ENCODE measurements around the gene NXPE2.
"Not testable (repeated sequence)": the region's sequence is repeated elsewhere in the genome, so short reads cannot be mapped to it uniquely, and the experiment has no call there.

DNA sequence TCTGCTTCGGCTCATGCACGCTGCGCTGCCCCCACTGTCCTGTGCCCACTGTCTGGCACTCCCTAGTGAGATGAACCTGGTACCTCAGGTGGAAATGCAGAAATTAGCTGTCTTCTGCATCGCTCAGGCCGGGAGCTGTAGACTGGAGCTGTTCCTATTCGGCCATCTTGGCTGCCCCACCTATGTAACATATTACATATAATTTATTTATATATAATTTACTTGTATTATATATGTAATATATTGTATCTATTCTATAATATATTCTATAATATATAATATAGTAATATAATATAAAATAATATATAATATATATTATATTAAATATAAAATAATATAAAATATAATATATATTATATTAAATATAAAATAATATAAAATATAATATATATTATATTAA lies 38.9 kb upstream of the NXPE2 start:
- TF ChIP-seq, protein P1, sequence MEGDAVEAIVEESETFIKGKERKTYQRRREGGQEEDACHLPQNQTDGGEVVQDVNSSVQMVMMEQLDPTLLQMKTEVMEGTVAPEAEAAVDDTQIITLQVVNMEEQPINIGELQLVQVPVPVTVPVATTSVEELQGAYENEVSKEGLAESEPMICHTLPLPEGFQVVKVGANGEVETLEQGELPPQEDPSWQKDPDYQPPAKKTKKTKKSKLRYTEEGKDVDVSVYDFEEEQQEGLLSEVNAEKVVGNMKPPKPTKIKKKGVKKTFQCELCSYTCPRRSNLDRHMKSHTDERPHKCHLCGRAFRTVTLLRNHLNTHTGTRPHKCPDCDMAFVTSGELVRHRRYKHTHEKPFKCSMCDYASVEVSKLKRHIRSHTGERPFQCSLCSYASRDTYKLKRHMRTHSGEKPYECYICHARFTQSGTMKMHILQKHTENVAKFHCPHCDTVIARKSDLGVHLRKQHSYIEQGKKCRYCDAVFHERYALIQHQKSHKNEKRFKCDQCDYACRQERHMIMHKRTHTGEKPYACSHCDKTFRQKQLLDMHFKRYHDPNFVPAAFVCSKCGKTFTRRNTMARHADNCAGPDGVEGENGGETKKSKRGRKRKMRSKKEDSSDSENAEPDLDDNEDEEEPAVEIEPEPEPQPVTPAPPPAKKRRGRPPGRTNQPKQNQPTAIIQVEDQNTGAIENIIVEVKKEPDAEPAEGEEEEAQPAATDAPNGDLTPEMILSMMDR (IDR thresholded peaks at IDR 0.05) = not testable (repeated sequence)
- TF ChIP-seq CHD4 (IDR thresholded peaks at IDR 0.05; ENCODE audit: borderline replicate concordance); JUNB (IDR thresholded peaks at IDR 0.05); ELK1 (IDR thresholded peaks at IDR 0.05; ENCODE audit: low read depth, low read length); ZFP36 (IDR thresholded peaks at IDR 0.05; ENCODE audit: borderline replicate concordance, partially characterized antibody): not testable (repeated sequence)
- TF ChIP-seq, protein P2, sequence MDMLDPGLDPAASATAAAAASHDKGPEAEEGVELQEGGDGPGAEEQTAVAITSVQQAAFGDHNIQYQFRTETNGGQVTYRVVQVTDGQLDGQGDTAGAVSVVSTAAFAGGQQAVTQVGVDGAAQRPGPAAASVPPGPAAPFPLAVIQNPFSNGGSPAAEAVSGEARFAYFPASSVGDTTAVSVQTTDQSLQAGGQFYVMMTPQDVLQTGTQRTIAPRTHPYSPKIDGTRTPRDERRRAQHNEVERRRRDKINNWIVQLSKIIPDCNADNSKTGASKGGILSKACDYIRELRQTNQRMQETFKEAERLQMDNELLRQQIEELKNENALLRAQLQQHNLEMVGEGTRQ (IDR thresholded peaks at IDR 0.05) = not testable (repeated sequence)

Measured in A549 (cell line).